Skeletal muscle cell (primary cell): Measurements from ENCODE around the gene CTDSPL.
"Not testable (repeated sequence)": the region's sequence is repeated elsewhere in the genome, so short reads cannot be mapped to it uniquely, and the experiment has no call there.

Experiments
- DNase-seq: peaks from one replicate; pipeline ENCODE4 v3.0.0-alpha.2; 2010; ENCODE audit warnings: low read depth
- H3K4me3 ChIP-seq: 2 replicates; pipeline ENCODE4 v1.5.1; 2011; ENCODE audit warnings: low read depth, mild to moderate bottlenecking, control low read depth, low read length, moderate library complexity

CTDSPL gene

GRCh38 chr3:37979541-37980461 lies 118.1 kb downstream of the CTDSPL start:
- no peak for DNase-seq
- no peak overlapping the region for H3K4me3 ChIP-seq

DNA sequence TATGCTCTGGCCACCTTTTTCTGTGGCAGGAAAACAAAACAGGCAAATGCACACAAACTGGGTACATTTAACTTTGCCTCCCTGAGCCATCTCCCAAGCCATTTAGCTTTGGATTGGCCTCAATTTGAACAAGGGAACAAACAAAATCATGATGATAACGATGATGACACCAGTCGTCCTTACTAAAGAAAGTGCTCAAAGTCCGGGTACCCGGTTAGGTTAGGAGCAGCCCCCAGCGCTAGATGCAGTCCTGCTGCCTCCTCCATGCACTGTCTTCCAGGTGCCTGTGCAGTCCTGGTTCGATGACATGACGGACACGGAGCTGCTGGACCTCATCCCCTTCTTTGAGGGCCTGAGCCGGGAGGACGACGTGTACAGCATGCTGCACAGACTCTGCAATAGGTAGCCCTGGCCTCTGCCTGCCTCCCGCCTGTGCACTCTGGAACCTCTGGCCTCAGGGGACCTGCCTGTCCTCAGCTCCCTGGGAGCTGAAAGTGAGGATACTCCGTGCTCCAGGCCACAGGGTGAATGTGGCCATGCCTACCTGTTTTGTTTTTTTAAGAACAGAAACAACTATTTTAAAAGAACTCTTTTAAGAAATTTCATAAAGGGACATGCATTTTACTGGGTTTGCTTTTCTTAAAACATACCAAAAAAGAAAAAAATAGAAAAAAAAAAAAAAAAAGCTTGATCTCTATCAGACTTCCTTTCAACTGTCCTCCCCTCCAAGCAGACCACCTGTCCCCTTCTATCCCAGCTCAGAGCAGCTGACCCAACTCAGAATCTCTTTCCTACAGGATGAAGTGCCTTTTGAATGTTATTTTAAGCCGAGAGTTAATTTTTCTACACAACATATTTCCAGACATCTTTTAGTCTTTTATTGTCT lies 119.0 kb downstream of the CTDSPL start:
- no peak for DNase-seq
- no peak overlapping the region for H3K4me3 ChIP-seq

DNA sequence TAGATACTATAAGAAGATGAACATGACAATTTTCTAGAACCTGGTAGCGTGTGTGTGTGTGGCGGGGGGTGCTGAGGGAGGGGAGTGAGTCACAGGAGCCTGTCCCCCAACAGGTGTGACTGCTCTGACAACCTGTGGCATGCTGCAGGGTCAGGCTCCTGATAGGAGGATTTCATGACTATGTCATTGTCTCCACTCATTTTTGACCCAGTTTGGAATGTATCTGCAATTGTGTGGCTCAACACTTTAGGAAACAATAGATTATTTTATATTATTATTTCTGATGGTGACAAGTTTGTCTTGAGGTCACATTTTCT lies 119.6 kb downstream of the CTDSPL start:
- DNase-seq, result no peak
- H3K4me3 ChIP-seq, result no peak overlapping the region

- DNase-seq, result no peak
- H3K4me3 ChIP-seq, result no peak overlapping the region
Observed at GRCh38 chr3:37982331-37982730, 120.7 kb downstream of the CTDSPL start.

DNA sequence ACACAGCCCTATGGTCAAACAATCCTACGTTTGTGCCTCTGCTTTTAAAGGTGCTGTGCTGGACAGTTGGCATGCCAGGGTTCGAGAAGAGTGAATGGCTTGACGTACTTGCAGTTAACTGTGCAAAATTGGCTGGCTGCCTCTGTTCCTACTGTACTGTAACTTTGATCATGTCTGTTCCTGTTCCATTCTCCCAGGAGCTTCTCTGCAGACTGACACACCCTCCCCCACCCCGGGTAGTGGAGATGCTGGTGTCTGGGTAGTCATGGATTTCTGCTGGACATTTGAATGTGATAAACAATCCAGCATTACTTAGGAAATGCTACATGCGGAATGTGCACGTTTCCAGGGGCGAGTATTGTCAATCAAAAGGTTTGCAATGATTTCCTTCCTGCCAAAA lies 122.4 kb downstream of the CTDSPL start:
- DNase-seq, result no peak

GRCh38 chr3:37984596-37984995 lies 122.9 kb downstream of the CTDSPL start:
- H3K4me3 ChIP-seq, result no peak overlapping the region
- DNase-seq, result no peak

More for the DNA sequence above, 122.4 kb downstream of the CTDSPL start:
- H3K4me3 ChIP-seq, result no peak overlapping the region

DNA sequence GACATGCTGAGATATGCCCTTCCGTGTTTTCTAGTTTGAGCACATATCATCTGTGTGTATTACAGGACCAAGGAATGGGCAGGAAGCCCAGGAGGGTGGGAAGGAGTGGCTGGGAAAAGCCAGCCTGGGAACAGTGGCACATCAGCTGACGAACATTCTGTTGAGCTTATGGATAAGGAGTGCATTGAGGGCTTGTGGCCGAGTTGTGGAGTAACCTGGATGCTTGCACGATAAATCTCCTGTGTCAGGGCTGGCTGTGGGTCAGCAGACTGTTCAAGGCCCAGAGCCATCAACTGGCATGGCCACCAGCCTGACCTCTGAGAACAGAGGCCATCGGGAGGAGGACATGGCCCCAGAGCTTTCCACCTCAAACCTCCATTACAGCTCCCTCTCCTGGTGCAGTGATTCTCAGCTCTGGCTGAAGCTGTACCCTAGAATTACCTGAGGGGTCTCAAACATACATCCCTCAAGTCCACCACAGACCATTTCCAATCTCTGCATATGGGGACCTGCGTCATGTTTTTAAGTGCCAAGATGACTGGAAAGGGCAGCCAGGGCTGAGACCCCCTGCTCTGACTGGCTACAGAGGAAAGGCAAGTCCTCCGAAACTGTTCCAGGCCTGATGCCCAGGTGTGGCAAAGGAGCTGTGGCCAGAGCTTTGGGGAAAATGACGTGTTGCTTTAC lies 124.1 kb downstream of the CTDSPL start:
- DNase-seq, result no peak
- no peak overlapping the region for H3K4me3 ChIP-seq

DNA sequence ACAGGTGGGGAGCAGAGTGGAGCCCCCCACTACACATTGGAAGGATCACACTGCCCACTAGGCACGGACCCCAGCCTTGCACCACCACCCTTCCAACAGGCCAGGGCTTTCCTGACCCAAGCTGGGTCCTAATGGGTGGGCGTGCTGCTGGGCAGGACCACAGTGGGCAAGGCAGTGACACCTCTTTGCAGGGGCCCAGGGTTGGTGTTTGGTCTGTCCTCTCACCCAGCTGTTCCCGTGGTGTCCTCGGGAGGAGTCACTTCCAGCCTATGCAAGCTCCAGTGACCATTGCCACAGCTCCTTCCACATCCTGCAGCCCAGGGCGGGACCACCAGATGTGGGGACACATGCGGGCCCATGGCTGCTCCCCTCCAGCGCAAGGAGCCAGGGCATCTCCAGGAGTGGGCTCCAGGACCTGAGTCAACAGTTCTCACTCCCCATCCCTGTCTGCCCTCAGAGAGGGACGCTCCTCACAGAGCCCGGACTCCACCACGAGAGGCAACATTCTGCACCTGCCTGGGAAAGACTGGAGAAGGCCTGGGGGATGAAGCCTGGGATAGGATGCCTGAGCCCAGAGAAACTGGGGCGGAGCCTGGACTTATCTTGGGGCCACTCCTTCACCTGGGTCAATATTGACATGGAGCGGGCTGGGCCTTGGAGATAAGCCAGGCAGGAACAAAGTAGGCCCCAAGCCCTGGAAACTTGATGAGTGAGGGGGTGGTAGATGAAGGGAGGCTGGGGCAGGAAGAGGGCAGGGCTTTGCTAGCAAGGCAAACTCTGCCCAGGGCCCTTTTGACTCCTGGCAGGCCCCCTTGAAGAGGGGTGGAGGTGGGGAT lies 125.0 kb downstream of the CTDSPL start:
- no peak overlapping the region for H3K4me3 ChIP-seq
- no peak for DNase-seq

GRCh38 chr3:37987315-37987697 lies 125.6 kb downstream of the CTDSPL start:
- DNase-seq, result no peak
- no peak overlapping the region for H3K4me3 ChIP-seq

DNA sequence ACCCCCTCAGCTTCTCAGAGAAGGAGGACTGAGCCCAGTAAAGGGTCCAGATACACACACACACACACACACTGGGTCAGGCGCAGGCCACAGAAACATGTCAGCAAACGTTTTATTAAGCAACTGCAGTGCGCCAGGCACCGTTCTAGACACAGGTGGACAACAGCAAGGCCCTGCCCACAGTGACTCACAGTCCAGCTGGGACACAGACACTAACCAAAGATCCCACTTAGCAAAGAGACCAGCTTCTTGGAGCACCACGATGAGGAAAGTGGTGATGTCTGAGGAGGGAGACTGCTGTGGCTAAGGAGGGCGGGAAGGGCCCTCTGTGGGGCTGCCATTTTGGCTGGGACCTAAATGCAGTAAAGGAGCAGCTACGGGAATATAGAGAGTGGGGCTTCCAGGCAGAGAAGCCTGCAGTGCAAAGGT lies 126.1 kb downstream of the CTDSPL start:
- no peak overlapping the region for H3K4me3 ChIP-seq
- no peak for DNase-seq

GRCh38 chr3:37988376-37988775 lies 126.7 kb downstream of the CTDSPL start:
- not testable (repeated sequence) for H3K4me3 ChIP-seq, DNase-seq

DNA sequence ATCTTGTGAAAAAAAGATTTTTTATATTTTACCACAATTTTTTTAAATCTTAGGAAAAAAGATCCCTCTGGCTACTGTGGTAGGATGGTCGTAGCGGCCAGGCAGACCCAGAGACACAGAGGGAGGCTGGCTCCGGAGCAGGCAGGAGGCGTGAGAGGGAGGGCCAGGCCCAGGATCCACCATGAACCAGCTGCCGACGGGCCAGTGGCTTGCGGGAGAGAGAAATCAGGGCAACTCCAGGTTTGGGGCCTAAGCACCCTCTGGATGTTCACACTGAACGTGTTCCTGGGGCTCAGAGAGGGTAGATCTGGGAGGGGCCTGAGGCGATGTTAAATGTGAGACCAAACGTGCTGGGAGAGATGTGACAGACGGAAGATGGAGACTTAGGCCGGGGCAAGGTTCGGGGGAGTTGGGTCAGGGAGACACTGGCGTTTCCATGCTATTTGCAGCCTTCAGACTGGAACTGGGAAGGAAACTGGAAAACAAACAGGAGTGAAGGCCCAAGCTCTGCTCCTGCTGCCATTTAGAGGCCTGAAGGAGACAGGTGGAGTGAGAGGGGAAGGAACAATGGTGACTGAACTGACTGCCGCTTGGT lies 127.3 kb downstream of the CTDSPL start:
- no peak overlapping the region for H3K4me3 ChIP-seq
- no peak for DNase-seq

- H3K4me3 ChIP-seq, result no peak overlapping the region
- no peak for DNase-seq
Observed at GRCh38 chr3:37989821-37990480, 128.3 kb downstream of the CTDSPL start.

GRCh38 chr3:37990527-37990926 lies 128.8 kb downstream of the CTDSPL start, which contains the start of gene VILL:
Gene VILL, plus strand, starts transcription at chr3:37990786. Its CDS starts 2,887 bp downstream, at chr3:37993673.
- no peak for DNase-seq
- no peak within 1 kb of the TSS for H3K4me3 ChIP-seq

DNA sequence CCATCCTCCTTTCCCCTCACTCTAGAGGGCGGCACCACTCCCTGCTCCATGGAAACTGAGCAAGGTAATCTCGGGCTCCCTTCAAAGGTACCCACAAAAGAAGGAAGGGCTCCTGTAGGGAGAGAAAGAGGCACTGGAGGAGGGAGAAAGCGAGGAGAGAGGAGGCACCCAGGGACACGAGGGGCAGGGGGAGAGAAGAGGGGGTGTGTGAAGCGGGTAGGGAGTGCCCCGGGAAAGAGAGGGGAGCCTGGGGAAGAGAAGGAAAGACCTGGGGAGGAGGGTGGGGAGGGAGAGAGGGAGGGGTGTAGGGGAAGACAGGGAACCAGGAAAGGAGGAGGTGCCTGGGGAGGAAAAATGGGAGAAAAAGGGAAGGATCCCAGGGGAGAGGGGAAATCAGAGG lies 129.4 kb downstream of the CTDSPL start:
- DNase-seq, result no peak
- no peak overlapping the region for H3K4me3 ChIP-seq

GRCh38 chr3:37991823-37992222 lies 130.1 kb downstream of the CTDSPL start:
- no peak for DNase-seq
- H3K4me3 ChIP-seq, result no peak overlapping the region

DNA sequence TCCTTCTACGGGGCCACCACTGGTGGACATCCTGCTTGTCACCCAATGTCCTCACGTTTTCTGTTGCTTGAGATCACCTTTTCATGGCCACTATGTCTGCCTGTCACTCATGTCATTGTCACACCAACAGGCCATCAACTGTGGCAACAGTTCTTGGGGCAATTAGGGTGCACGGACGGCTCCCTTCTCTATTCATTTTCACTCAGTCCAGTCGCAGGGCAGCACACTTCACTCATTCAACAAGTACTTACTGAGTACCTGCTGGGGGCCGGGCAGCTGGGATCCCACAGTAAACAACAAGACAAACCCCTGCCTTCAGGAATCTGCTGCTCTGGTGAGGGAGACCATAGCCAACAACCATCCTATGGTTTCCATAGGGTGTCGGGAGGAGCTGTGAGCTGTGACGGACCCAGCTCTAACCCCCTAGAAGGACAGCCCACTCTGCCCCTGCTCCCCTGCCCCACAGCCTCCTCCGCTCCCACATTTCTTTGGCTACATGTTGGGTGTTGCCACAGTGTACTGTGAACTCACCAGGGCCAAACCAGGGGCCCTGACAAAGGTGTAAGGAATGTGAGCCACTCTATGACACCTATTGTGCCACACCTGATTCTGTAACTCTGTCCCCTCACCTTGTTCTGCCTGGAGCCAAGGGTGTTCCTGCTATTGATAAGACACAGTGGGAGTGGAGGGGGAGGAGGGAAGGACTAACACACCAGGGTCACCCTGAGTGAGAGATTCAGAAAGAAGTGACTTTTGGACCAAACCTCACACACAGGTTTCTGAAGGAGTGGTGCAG lies 130.8 kb downstream of the CTDSPL start:
- no peak for DNase-seq
- H3K4me3 ChIP-seq, result no peak overlapping the region
